ENCODE results near the gene ATP11C.

- TF ChIP-seq POLR2AphosphoS5 (IDR thresholded peaks at IDR 0.05): no peak
- TF ChIP-seq, protein P1, sequence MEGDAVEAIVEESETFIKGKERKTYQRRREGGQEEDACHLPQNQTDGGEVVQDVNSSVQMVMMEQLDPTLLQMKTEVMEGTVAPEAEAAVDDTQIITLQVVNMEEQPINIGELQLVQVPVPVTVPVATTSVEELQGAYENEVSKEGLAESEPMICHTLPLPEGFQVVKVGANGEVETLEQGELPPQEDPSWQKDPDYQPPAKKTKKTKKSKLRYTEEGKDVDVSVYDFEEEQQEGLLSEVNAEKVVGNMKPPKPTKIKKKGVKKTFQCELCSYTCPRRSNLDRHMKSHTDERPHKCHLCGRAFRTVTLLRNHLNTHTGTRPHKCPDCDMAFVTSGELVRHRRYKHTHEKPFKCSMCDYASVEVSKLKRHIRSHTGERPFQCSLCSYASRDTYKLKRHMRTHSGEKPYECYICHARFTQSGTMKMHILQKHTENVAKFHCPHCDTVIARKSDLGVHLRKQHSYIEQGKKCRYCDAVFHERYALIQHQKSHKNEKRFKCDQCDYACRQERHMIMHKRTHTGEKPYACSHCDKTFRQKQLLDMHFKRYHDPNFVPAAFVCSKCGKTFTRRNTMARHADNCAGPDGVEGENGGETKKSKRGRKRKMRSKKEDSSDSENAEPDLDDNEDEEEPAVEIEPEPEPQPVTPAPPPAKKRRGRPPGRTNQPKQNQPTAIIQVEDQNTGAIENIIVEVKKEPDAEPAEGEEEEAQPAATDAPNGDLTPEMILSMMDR (IDR thresholded peaks at IDR 0.05): no peak
Observed at GRCh38 chrX:139933904-139934303, 1.1 kb upstream of the ATP11C start.
